ENCODE measurements around the gene TSPYL1. TPM values are rescaled to one million over a fixed set of nuclear protein-coding genes. Genes with fewer than 3 reads are reported as not detected.

The TSPYL1 gene
- total and polyA plus RNA-seq, 9 of the 15 experiments (the other 6 are each of a cell fraction or from before 2014, with no cell fraction given): 23.1 to 56.8 (median 37.9) TPM

GRCh38 chr6:116253505-116254296 lies 26.0 kb downstream of the TSPYL1 start, which contains the start of gene TSPYL4 (continued):
- no peak for TF ChIP-seq ZNF121 (CRISPR knock-in tag; conservative IDR thresholded peaks at IDR 0.05)
- no peak for TF ChIP-seq RHOXF2B (CRISPR knock-in tag; conservative IDR thresholded peaks at IDR 0.05)
- no peak for TF ChIP-seq ZNF395 (CRISPR knock-in tag; IDR thresholded peaks at IDR 0.05)
- no peak for TF ChIP-seq ELF1 (tag; IDR thresholded peaks at IDR 0.05)
- no peak for TF ChIP-seq ID3 (CRISPR knock-in tag; IDR thresholded peaks at IDR 0.05)
- TF ChIP-seq ID3 (tag; IDR thresholded peaks at IDR 0.05): 0 out of 2 replicates have a peak, but pooled peaks have one; percentile 35
- TF ChIP-seq CHAMP1 (IDR thresholded peaks at IDR 0.05): peak; percentile 86
- TF ChIP-seq RFX5 (IDR thresholded peaks at IDR 0.05; ENCODE audit: low read depth, low read length): peak; percentile 97
- TF ChIP-seq PML (IDR thresholded peaks at IDR 0.05; ENCODE audit: low read length): peak; percentile 79; the same call in 1 of the 2 replicates
- no peak for TF ChIP-seq ZNF561 (CRISPR knock-in tag; conservative IDR thresholded peaks at IDR 0.05)
- TF ChIP-seq TCF7 (IDR thresholded peaks at IDR 0.05; ENCODE audit: borderline replicate concordance): no peak
- no peak for TF ChIP-seq CBX8 (IDR thresholded peaks at IDR 0.05; ENCODE audit: borderline replicate concordance, extremely low read depth, low read depth, low read length, poor library complexity, severe bottlenecking)
- no peak for TF ChIP-seq ZBTB5 (IDR thresholded peaks at IDR 0.05)
- no peak for TF ChIP-seq TSC22D4 (tag; IDR thresholded peaks at IDR 0.05)
- no peak for TF ChIP-seq MEF2D (tag; conservative IDR thresholded peaks at IDR 0.05; ENCODE audit: low read depth)
- TF ChIP-seq ZNF75A (CRISPR knock-in tag; IDR thresholded peaks at IDR 0.05): no peak
- no peak for TF ChIP-seq HINFP (tag; conservative IDR thresholded peaks at IDR 0.05; ENCODE audit: low read depth)
- no peak for TF ChIP-seq HDAC8 (tag; IDR thresholded peaks at IDR 0.05)
- peak; percentile 82 for TF ChIP-seq BMI1 (IDR thresholded peaks at IDR 0.05; ENCODE audit: low read length)

All from K562 (cell line).